Epithelial cell of alveolus of lung (primary cell): ENCODE results near the gene CLDN20. TPM values are rescaled to one million over a fixed set of nuclear protein-coding genes. Genes with fewer than 3 reads are reported as not detected.

Experiments used
- total RNA-seq: library from RNA; depleted of rRNA; stranded (reverse); fragments of >200 nt; gene quantifications from 2 replicates; pipeline ENCODE4 v1.2.1, GENCODE V29; 2015

The CLDN20 gene
- total RNA-seq, result not detected in 2 replicates

GRCh38 chr6:155263373-155264063, at the start of gene CLDN20:
Gene CLDN20 (plus strand): TSS chr6:155264013. CDS start chr6:155275720, 11,707 bp downstream.

GRCh38 chr6:155314092-155314772, 50.4 kb downstream of the CLDN20 start, which contains the start of gene TFB1M:
Gene TFB1M (minus strand): TSS chr6:155314484. CDS start chr6:155314428, 56 bp downstream.

Other genes with a start within 250 kb of the CLDN20 start
- gene TFB1M, start 50.5 kb downstream of the CLDN20 start, total RNA-seq, result 10.0 and 30.6 TPM in 2 replicates
- not detected in 2 replicates for gene NOX3, start 191.8 kb downstream of the CLDN20 start, total RNA-seq